HG03039 (cell line): Measurements from ENCODE around the gene KLHDC9.
"Not testable (repeated sequence)": the region's sequence is repeated elsewhere in the genome, so short reads cannot be mapped to it uniquely, and the experiment has no call there.

ENCODE experiments used
- ATAC-seq: cut with Tn5 transposase; IDR thresholded peaks from one replicate; pipeline ENCODE4 v1.9.1; 2021; ENCODE audit warnings: mild to moderate bottlenecking, moderate library complexity; ENCODE audit not compliant: unreplicated experiment

KLHDC9 gene

DNA sequence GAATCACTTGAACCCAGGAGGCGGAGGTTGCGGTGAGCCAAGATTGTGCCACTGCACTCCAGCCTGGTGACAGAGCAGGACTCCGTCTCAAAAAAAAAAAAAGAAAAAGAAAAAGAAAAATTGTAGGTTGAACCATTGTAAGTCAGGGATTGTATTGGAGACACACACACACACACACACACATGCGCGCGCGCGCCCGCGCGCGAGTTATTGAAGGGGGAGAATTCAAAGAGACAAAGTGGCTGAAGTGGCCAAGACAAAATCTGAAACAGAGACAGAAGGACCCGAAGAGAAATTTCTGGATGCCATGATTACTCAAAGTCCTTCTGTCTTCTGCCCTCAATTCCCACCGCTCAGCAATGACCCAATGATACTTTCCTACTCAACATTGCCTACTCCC lies 3.7 kb upstream of the KLHDC9 start:
- no peak for ATAC-seq

- ATAC-seq, result no peak
Observed at GRCh38 chr1:161095230-161095629, 2.9 kb upstream of the KLHDC9 start.

- no peak for ATAC-seq
Observed at GRCh38 chr1:161096015-161096414, 2.1 kb upstream of the KLHDC9 start.

DNA sequence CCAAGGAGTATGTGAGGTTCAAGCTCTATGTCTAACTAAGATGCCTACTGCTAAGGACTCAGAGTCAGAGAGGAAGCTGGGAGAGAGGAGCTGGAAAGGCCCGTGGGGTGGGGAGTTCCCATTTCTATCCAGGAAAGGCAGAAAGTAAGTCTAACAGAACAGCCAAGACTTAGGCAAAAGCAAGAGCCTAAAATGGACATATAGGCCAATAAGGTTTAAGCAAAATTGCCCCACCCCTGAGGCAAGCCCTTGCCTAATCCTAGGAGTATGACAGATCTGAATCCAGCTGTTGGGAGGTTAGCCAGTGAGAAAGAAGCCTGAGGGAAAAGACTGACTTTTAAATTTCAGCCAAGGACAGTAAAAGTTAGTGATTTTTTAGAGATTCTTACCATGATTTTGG lies 1.6 kb upstream of the KLHDC9 start:
- ATAC-seq, result no peak

DNA sequence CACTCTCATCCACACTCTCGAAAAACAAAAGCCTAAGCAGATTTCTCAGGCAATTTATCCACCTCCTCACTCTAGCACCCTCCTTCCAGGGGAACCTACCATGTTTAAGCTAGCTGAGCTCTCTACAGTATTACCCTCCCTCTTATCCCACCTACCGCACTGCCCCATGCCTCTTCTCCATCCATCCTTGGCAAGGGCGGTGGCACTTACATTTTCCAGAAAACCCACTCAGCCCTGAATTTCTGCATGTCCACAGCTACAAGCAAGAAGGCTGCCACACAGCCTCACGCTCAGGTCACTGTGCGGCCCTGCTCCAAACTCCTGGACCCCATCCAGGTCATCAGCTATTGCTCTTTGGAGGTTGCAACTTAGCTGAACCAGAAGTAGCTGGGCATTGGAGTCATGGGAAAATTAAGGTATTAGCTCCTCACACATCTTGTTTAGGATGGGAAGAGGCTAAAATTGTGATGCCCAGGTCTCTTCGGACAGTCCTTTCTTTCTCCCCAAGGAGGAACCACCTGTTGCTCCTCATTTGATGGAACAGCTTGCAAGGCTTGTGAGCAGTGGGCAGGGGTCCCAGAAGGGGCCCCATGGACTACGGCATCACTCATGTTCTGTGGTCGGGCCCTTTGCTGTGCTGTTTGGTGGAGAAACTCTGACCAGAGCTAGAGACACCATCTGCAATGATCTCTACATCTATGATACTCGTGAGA lies 1.1 kb downstream of the KLHDC9 start:
- ATAC-seq, result no peak

GRCh38 chr1:161100556-161100955 lies 2.4 kb downstream of the KLHDC9 start:
- ATAC-seq, result no peak

DNA sequence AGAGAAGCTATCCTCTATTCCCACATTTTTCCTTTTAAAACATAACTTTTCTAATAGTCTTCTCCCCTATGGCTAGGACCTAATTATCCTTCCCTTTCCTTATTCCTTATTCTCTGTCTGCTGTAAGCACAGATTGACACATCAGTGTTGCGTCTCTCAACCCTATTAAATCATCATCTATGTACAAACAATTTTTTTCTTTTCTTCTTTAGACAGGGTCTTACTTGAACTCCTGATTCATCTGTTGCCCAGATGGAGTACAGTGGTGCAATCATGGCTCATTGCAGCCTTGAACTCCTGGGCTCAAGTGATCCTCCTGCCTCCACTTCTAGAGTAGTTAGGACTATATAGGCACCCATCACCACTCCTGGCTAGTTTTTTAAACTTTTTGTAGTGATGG lies 8.3 kb downstream of the KLHDC9 start:
- ATAC-seq, result no peak

GRCh38 chr1:161111117-161111516 lies 13.0 kb downstream of the KLHDC9 start:
- no peak for ATAC-seq

DNA sequence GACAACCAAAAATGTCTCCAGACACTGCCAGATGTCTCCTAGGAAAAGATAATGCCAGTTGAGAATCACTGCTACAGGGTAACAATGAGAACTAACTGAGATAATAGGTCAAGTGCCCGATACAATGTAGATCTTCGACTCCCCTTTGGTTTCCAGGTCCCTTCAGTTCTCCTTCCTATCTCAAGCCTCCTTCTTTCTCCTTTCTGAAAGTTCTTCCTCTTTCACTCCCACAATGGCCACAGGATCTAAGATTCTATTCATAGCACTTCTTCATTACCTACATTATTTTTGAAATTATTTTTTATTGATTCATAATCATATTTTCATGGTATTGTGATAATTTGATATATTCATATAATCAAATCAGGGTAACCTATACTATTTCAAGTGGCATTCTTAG lies 13.4 kb downstream of the KLHDC9 start:
- ATAC-seq, result no peak

DNA sequence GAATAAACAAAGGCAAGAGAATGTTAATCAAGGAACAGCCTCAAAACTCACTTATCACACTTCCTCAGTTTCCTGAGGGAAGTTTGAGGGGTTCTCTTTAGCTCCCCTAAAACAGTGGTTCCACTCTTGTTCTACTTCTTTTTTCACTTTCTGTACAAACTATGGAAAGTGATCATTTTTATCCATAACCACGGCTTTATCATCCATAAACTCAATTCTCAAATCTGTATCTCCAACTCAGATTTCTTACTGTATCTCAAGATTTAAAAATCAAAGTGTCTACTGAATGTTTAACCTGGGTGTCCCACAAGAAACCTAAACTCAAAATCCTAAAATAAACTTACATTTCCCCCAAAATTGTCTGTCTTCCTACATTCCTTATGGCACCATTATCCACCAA lies 15.8 kb downstream of the KLHDC9 start:
- no peak for ATAC-seq

- ATAC-seq, result no peak
Observed at GRCh38 chr1:161114556-161114955, 16.4 kb downstream of the KLHDC9 start.

DNA sequence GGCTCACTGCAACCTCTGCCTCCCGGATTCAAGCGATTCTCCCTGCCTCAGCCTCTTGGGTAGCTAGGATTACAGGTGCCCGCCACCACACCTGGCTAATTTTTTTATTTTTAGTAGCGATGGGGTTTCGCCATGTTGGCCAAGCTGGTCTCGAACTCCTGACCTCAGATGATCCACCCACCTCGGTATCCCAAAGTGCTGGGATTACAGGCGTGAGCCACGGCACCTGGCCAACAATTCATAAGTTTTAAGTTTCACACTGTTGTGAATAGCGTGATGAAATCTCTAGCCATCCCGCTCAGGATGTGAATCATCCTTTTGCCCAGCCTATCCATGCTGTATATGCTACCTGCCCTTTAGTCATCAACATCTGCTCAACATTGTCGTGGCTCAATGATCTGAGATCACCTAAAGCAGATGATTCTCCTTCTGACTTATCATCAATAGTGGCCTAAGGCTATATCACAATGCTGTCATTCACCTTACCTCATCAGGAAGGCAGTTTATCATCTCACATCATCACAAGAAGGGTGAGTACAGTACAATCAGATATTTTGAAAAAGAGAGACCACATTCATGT lies 17.1 kb downstream of the KLHDC9 start:
- no peak for ATAC-seq

DNA sequence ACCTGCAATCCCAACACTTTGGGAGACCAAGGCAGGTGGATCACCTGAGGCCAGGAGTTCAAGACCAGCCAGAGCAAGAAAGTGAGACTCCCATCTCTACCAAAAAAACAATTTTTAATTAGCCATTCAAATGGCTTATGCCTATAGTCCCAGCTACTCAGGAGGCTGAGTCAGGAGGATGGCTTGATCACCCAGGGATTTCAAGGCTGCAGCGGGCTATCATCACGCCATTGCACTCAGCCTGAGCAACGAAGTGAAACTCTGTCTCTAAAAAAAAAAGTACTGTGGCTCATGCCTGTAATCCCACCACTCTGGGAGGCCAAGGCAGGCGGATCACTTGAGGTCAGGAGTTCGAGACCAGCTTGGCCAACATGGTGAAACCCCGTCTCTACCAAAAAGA lies 17.8 kb downstream of the KLHDC9 start:
- ATAC-seq, result not testable (repeated sequence)

GRCh38 chr1:161117759-161118581 lies 19.8 kb downstream of the KLHDC9 start, which contains the start of the genes NIT1 and PFDN2:
Gene NIT1 (plus strand): TSS chr1:161118105. CDS start chr1:161118177, 72 bp downstream.
Gene PFDN2 (minus strand): TSS chr1:161118037. CDS start chr1:161118026, 11 bp downstream.
- ATAC-seq, result peak; percentile 75

GRCh38 chr1:161119092-161119903 lies 21.1 kb downstream of the KLHDC9 start:
- ATAC-seq, result no peak

GRCh38 chr1:161121042-161121650 lies 23.0 kb downstream of the KLHDC9 start:
- no peak for ATAC-seq

- ATAC-seq, result no peak
Observed at GRCh38 chr1:161121834-161122233, 23.7 kb downstream of the KLHDC9 start.

DNA sequence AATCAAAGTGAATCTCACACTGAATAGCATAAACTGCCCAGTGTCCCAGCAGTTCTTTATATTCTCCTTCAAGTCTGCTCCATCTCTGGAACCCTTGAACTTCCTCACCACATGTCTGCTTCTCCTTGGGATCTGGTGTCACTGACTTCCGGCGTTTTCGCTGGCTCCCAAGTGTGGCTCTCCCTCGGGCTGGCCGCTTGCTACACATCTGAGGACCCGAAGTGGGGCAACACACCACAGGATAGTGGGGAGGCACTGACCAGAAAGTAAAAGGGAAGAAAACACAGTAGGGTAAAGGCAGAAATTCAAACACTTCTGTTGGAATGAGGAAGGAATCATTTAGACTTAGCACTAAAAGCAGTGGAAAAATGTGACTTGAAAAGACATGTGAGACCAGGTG lies 24.8 kb downstream of the KLHDC9 start:
- no peak for ATAC-seq

DNA sequence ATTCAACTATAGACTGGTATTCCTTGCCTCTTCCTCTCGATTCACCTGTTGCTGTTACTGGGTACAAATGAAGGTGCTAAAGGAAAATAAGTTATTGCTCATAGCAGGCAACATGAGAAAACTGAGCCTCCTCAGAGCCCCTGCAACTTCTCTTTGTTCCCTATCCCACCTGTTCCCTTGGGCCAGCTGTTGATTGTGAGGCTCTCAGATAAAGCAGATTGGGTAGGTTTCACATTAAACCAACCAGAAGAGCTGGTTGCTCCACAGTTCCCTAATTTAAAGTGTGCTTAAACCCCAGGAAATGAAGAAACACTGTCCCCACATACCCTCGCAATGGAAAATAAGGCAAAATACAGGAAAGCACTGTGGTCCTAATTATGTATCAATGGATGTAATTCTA lies 29.5 kb downstream of the KLHDC9 start:
- ATAC-seq, result no peak

DNA sequence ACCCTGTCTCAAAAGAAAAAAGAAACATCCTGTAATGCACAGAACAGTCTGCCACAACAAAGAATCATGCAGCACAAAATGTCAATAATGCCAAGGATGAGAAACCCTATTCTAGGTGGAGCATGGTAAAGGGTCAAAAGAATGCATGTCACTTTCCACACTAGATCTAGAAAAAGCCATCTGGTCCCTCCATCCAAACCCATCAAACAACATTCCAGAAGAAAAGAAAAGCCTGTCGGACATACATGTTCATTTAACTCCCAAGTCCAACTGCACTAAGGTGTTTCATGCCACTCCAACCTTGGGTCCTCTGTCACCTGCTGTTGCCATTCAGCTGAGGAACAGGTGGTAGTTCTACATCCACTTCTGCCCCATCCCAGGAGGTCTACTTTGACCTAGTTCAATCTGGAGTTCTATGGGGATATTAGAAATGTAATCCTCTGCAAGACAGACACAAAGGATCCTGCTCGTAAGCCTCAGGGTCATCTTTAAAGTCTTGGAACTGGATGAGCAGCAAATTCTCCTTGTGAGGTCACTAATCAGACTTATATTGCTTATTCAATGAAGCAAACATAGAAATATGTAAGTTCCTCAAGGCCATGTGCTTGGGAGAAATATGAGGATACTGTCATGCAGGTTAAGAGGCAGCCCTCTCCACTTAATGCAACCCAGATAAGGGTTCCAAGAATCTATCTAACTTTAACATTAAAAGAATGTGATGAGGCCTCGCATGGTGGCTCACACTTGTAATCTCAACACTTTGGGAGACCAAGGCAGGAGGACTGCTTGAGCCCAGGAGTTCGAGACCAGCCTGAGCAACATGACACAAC lies 30.6 kb downstream of the KLHDC9 start:
- ATAC-seq, result no peak
